Measurements from ENCODE around the gene MED22.

Gene MED22

DNA sequence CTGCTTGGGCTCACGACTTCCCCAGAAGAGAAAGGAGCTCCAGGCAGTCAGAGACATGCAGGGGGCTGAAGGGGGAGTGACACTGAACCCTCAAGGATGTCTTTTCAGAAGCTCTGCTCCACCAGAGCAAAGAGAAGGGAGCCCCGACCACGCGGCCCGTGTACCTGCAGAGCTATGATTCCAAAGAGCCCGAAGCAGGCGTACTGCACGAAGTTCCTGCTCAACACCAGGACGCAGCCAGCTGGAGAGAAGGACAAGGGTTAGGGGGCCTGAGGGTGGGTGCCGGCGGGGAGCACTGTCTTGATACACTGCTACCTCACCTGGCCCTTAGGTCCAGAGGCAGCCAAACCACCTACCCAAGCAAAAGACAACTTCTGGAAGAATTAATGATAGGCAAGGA lies 18.5 kb upstream of the MED22 start:
- TF ChIP-seq ZBTB7A (IDR thresholded peaks at IDR 0.05; ENCODE audit: low read depth) (no peak), YY1 (IDR thresholded peaks at IDR 0.05; ENCODE audit: low read depth) (no peak), TAF1 (IDR thresholded peaks at IDR 0.05; ENCODE audit: low read depth) (no peak), TCF12 (IDR thresholded peaks at IDR 0.05; ENCODE audit: low read depth) (no peak), RAD21 (IDR thresholded peaks at IDR 0.05; ENCODE audit: low read depth) (no peak), EP300 (IDR thresholded peaks at IDR 0.05; ENCODE audit: borderline replicate concordance) (no peak), FOXM1 (IDR thresholded peaks at IDR 0.05; ENCODE audit: borderline replicate concordance, low read depth) (no peak), EGR1 (IDR thresholded peaks at IDR 0.05) (no peak), TEAD4 (IDR thresholded peaks at IDR 0.05) (no peak), CREB1 (IDR thresholded peaks at IDR 0.05; ENCODE audit: low read depth) (no peak), CEBPB (IDR thresholded peaks at IDR 0.05) (no peak), NFIC (IDR thresholded peaks at IDR 0.05) (no peak)
- TF ChIP-seq, protein P1, sequence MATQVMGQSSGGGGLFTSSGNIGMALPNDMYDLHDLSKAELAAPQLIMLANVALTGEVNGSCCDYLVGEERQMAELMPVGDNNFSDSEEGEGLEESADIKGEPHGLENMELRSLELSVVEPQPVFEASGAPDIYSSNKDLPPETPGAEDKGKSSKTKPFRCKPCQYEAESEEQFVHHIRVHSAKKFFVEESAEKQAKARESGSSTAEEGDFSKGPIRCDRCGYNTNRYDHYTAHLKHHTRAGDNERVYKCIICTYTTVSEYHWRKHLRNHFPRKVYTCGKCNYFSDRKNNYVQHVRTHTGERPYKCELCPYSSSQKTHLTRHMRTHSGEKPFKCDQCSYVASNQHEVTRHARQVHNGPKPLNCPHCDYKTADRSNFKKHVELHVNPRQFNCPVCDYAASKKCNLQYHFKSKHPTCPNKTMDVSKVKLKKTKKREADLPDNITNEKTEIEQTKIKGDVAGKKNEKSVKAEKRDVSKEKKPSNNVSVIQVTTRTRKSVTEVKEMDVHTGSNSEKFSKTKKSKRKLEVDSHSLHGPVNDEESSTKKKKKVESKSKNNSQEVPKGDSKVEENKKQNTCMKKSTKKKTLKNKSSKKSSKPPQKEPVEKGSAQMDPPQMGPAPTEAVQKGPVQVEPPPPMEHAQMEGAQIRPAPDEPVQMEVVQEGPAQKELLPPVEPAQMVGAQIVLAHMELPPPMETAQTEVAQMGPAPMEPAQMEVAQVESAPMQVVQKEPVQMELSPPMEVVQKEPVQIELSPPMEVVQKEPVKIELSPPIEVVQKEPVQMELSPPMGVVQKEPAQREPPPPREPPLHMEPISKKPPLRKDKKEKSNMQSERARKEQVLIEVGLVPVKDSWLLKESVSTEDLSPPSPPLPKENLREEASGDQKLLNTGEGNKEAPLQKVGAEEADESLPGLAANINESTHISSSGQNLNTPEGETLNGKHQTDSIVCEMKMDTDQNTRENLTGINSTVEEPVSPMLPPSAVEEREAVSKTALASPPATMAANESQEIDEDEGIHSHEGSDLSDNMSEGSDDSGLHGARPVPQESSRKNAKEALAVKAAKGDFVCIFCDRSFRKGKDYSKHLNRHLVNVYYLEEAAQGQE (IDR thresholded peaks at IDR 0.05; ENCODE audit: low read depth) = no peak
- TF ChIP-seq, protein P2, sequence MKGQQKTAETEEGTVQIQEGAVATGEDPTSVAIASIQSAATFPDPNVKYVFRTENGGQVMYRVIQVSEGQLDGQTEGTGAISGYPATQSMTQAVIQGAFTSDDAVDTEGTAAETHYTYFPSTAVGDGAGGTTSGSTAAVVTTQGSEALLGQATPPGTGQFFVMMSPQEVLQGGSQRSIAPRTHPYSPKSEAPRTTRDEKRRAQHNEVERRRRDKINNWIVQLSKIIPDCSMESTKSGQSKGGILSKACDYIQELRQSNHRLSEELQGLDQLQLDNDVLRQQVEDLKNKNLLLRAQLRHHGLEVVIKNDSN (IDR thresholded peaks at IDR 0.05) = no peak
- TF ChIP-seq, protein P3, sequence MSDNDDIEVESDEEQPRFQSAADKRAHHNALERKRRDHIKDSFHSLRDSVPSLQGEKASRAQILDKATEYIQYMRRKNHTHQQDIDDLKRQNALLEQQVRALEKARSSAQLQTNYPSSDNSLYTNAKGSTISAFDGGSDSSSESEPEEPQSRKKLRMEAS (IDR thresholded peaks at IDR 0.05) = no peak

- TF ChIP-seq ZBTB7A (IDR thresholded peaks at IDR 0.05; ENCODE audit: low read depth) = no peak
- TF ChIP-seq EGR1 (IDR thresholded peaks at IDR 0.05) = no peak
- TF ChIP-seq NFIC (IDR thresholded peaks at IDR 0.05) = peak; percentile 55
These were observed 14.6 kb upstream of the MED22 start for GRCh38 chr9:133362359-133363044.

DNA sequence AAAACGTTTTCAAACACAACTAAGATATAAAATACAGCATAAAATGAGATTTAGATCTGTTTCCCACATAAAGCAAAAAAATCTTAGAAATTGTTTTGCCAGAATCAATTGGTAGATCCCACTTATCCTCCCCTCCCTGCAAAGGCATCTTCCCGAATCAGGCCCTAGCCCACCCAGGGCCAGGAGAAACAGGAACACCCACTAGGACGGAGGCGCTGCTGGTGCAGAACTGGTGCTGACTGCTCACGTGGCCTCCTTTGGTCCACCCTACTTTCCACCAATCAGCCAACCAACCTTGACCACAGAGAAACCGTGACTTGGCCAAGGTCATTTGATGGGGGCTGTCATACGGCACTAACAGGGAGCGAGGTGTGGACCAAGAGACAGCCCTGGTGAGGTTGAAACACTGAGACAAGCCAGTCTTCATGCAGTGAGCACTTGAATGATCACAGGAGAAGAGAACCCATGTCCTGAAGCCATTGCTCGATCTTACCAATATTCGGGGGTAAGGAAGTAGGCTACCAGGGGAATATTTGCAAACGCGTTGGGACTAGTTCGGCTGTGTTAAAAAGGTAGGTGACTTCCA lies 13.7 kb upstream of the MED22 start:
- TF ChIP-seq CEBPB (IDR thresholded peaks at IDR 0.05) = no peak

DNA sequence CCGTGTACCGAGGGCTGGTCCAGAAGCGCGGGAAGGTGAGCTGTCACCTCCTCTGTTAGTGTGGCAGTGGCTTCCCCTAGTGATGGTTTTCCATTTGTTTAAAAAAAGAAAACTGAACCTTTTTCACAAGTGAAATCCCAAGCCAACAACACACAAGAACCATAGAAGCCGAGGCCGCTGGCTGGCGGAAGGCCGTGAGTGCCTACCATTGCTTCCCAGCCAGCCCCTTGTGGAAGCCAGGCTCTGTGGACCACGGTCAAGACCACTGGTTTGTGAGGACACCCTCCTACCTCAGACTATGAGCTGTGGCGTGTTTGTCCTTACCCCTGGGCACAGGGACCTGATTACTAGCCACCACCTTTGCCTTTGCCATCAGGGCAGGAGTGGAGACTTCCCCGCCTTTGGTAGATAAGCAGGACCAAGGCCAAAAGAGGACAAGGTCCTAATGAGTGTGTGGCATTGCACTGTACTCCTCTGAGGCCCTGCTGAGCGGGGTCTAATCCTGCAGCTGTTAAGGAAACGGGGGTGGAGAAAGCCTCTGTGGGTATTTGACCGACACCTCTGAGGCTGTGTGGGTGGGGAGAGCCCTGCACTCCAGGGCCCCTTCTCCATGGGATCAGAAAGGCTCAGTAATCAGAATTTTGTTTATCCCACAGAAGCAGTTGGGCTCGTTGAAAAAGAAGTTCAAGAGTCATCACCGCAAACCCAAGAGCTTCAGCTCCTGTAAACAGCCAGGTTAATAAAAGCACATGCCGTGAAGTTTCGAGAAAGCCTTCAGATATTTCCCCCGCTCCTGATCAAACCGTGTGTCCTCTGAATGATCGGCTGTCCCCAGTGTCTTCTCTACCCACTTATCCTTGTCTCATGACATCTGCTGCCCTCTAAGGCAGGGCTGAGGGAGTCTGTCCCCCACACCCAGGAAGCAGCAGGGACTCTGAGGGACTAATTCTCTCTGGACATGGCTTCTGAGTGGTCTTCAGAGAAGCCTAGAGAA lies 12.8 kb upstream of the MED22 start:
- TF ChIP-seq YY1 (IDR thresholded peaks at IDR 0.05; ENCODE audit: low read depth) = no peak
- TF ChIP-seq, protein P1 (IDR thresholded peaks at IDR 0.05; ENCODE audit: low read depth) = no peak
- no peak for TF ChIP-seq TAF1 (IDR thresholded peaks at IDR 0.05; ENCODE audit: low read depth)
- TF ChIP-seq, protein P2 (IDR thresholded peaks at IDR 0.05) = no peak
- no peak for TF ChIP-seq RAD21 (IDR thresholded peaks at IDR 0.05; ENCODE audit: low read depth)
- TF ChIP-seq NFIC (IDR thresholded peaks at IDR 0.05) = no peak
- TF ChIP-seq EGR1 (IDR thresholded peaks at IDR 0.05) = no peak
- TF ChIP-seq CREB1 (IDR thresholded peaks at IDR 0.05; ENCODE audit: low read depth) = no peak
- TF ChIP-seq, protein P3 (IDR thresholded peaks at IDR 0.05) = no peak
- no peak for TF ChIP-seq TEAD4 (IDR thresholded peaks at IDR 0.05)
- TF ChIP-seq CEBPB (IDR thresholded peaks at IDR 0.05) = no peak

DNA sequence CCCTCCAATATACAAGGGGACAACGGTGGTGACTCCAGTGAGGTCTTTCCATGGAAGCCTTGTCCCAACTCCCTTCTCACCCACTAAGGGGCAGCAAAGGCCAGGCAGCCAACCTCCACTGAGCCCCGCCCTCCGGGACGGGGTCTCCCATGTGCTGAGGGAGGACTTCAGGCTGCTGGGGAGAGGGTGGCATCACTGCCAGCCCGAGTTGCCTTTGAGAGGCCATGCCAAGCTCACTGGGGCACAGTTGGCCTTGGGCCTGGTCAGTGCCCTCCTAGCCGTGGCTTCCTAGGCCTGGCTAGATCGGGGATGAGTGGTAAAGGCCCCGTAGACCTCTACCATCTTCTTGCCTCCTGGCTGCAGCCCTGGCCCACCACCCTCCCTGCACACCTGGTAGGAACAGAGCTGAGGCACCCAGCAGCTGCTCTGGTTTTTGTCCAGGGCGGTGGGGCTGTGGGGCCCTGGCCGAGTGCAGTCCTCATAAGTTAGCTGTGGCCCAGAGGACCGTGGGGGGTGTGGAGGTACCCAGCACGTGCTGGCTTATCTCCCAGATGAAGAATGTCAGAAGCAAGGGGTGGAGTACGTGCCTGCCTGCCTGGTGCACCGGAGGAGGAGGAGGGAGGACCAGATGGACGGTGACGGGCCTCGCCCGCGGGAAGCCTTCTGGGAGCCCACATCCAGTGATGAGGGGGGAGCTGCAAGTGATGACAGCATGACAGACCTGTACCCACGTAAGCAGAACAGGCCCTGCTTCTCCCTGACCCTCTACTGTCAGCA lies 11.7 kb upstream of the MED22 start:
- peak; percentile 37 for TF ChIP-seq RAD21 (IDR thresholded peaks at IDR 0.05; ENCODE audit: low read depth)
- no peak for TF ChIP-seq ZBTB7A (IDR thresholded peaks at IDR 0.05; ENCODE audit: low read depth)
